ACC112 (cell line): ENCODE results near the gene SYAP1.

Experiments used
- H2AFZ ChIP-seq: fragments of 200-600 bp; sonication (generic); one replicate; pipeline ENCODE4 v1.6.0; 2017; ENCODE audit warnings: antibody characterized with exemption, low read length; ENCODE audit not compliant: unreplicated experiment
- H3K27ac ChIP-seq: fragments of 200-600 bp; sonication (generic); 2 replicates; pipeline ENCODE4 v1.5.1; 2014; ENCODE audit warnings: low read depth, mild to moderate bottlenecking, antibody characterized with exemption, low read length, moderate library complexity
- H3K27me3 ChIP-seq: fragments of 200-600 bp; sonication (generic); 2 replicates; pipeline ENCODE4 v1.6.1; 2014; ENCODE audit warnings: mild to moderate bottlenecking, antibody characterized with exemption, low read length, moderate library complexity, mixed read lengths; ENCODE audit not compliant: insufficient read depth
- H3K36me3 ChIP-seq: fragments of 200-600 bp; sonication (generic); 2 replicates; pipeline ENCODE4 v1.6.1; 2016; ENCODE audit warnings: mild to moderate bottlenecking, antibody characterized with exemption, low read length, moderate library complexity, mixed read lengths; ENCODE audit not compliant: insufficient read depth
- H3K4me1 ChIP-seq: fragments of 200-600 bp; sonication (generic); one replicate; pipeline ENCODE4 v1.6.1; 2016; ENCODE audit warnings: low read length, mixed read lengths; ENCODE audit not compliant: insufficient read depth, unreplicated experiment, control insufficient read depth
- H3K4me3 ChIP-seq: fragments of 200-600 bp; sonication (generic); 2 replicates; pipeline ENCODE4 v1.5.1; 2014; ENCODE audit warnings: mild to moderate bottlenecking, low read depth, low read length
- H3K79me2 ChIP-seq: fragments of 200-600 bp; sonication (generic); one replicate; pipeline ENCODE4 v1.6.0; 2016; ENCODE audit warnings: low read length; ENCODE audit not compliant: control insufficient read depth, unreplicated experiment, insufficient read depth

Gene SYAP1, protein sequence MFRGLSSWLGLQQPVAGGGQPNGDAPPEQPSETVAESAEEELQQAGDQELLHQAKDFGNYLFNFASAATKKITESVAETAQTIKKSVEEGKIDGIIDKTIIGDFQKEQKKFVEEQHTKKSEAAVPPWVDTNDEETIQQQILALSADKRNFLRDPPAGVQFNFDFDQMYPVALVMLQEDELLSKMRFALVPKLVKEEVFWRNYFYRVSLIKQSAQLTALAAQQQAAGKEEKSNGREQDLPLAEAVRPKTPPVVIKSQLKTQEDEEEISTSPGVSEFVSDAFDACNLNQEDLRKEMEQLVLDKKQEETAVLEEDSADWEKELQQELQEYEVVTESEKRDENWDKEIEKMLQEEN

DNA sequence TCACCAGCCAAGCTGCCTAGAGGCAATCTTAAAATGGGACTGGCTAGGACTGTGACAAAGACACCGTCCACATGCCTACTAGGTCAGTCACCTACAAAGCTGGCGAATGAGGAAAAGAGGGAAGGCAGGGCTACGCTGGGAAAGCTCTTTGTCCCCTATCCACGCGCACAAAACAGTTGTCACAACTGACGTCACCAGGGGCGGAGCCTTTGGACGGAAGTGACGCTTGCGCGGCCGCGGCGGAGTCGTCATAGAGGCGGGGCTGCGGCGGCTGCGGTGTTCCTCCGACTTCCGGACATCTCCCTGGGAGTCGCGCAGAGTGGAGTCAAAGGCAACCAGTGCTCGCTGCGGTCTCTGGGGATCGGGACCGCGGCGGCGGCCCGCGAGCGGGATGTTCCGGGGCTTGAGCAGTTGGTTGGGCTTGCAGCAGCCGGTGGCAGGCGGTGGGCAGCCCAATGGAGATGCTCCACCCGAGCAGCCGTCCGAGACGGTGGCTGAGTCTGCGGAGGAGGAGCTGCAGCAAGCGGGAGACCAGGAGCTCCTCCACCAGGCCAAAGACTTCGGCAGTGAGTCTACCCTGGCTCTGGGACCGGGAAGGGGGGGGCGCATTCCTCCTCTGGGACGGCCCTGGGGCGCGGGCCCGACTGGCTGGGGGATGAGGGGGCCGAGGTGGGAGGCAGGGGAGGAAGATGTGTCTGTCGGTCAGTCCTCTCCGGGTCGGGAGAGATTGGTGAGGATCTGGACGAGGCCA, at the start of gene SYAP1:
TSS of gene SYAP1 (plus strand) at position 279 of the 751 bp plus-strand sequence. CDS start at position 392, 113 bp downstream.
- peaks cover 49% of the 10 kb centered on the region for H3K79me2 ChIP-seq
- no peak within 1 kb of the TSS for H2AFZ ChIP-seq
- no peaks in the 10 kb centered on the region for H3K27me3 ChIP-seq
- H3K36me3 ChIP-seq, result peaks cover 7% of the 10 kb centered on the region; the same call in 1 of the 2 replicates
- H3K27ac ChIP-seq, result peak within 1 kb of the TSS; percentile 98
- peaks cover 7% of the 10 kb centered on the region for H3K4me1 ChIP-seq
- peak within 1 kb of the TSS; percentile 100 for H3K4me3 ChIP-seq

- Histone ChIP-seq H3K4me3 (no peak overlapping the region), H3K27ac (no peak overlapping the region), H3K4me1 (peaks cover 8% of the 10 kb centered on the region), H3K36me3 (no peaks in the 10 kb centered on the region; the same call in 1 of the 2 replicates), H3K27me3 (no peaks in the 10 kb centered on the region), H3K79me2 (no peaks in the 10 kb centered on the region), H2AFZ (no peak overlapping the region)
Observed at GRCh38 chrX:16671005-16671404, 48.4 kb upstream of the SYAP1 start.

GRCh38 chrX:16678689-16679088, 40.7 kb upstream of the SYAP1 start:
- Histone ChIP-seq H3K79me2 (no peaks in the 10 kb centered on the region), H3K4me3 (no peak overlapping the region), H2AFZ (no peak overlapping the region), H3K36me3 (no peaks in the 10 kb centered on the region; the same call in 1 of the 2 replicates), H3K4me1 (no peaks in the 10 kb centered on the region), H3K27ac (no peak overlapping the region), H3K27me3 (no peaks in the 10 kb centered on the region)

DNA sequence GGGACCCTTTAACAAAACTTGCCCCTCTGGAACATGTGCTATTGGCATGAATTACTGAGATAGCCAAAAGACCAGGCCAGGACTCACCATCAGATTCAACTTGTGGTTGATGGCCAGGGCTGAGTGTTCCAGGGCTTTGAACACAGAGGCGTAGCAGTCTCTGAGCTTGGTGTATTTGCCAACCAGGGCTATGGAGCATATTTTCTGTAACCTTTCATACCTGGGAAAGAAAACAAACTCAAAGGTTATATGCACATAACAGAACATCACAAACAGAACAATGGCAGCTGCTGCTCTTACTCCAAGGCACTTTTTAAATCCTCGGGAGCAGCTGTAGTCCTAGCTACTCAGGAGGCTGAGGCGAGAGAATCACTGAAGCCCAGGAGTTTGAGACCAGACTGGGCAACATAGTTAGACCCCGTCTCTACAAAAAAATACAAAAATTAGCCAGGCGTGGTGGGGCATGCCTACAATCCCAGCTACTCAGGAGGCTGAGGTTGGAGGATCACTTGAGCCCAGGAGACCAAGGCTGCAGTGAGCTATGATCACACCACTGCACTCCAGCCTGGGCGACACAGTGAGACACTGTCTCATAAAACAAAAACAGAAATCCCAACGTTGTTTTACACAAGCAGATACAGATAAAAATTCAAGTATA, 36.3 kb upstream of the SYAP1 start:
- no peak overlapping the region for H2AFZ ChIP-seq
- H3K4me3 ChIP-seq, result no peak overlapping the region
- H3K79me2 ChIP-seq, result no peaks in the 10 kb centered on the region
- H3K36me3 ChIP-seq, result no peaks in the 10 kb centered on the region
- H3K27me3 ChIP-seq, result no peaks in the 10 kb centered on the region
- no peak overlapping the region for H3K27ac ChIP-seq
- no peaks in the 10 kb centered on the region for H3K4me1 ChIP-seq

DNA sequence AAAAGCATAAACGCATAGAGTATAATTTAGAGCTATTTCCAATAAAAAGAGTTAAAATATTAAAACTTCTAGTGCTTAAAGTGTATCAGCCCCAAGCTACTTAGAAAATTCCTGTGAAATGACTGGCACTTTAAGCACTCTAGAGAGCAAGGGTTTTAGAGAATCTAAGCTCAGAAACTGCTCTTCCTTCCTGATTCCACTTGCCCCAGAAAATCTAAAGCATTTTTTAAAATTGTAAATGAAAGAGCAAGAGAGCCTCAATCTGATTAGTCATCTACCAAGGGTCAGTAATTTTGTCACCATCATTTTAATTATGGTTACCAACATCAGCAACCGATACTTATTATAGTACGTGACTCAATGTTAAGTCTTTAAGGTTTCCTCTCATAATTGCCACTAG, 31.9 kb upstream of the SYAP1 start:
- Histone ChIP-seq H2AFZ (no peak overlapping the region), H3K4me3 (no peak overlapping the region), H3K36me3 (no peaks in the 10 kb centered on the region), H3K27me3 (no peaks in the 10 kb centered on the region), H3K79me2 (no peaks in the 10 kb centered on the region), H3K27ac (no peak overlapping the region), H3K4me1 (no peaks in the 10 kb centered on the region)

GRCh38 chrX:16695079-16695676, 24.2 kb upstream of the SYAP1 start:
- Histone ChIP-seq H3K27ac (no peak overlapping the region), H3K36me3 (no peaks in the 10 kb centered on the region; the same call in 1 of the 2 replicates), H3K4me1 (no peaks in the 10 kb centered on the region), H3K27me3 (no peaks in the 10 kb centered on the region), H2AFZ (no peak overlapping the region), H3K4me3 (no peak overlapping the region), H3K79me2 (no peaks in the 10 kb centered on the region)

- Histone ChIP-seq H3K4me3 (no peak overlapping the region), H3K27me3 (no peaks in the 10 kb centered on the region), H3K79me2 (no peaks in the 10 kb centered on the region), H2AFZ (no peak overlapping the region), H3K27ac (no peak overlapping the region), H3K36me3 (no peaks in the 10 kb centered on the region; the same call in 1 of the 2 replicates), H3K4me1 (no peaks in the 10 kb centered on the region)
Observed at GRCh38 chrX:16696956-16697355, 22.5 kb upstream of the SYAP1 start.

- Histone ChIP-seq H3K4me3 (no peak overlapping the region), H3K79me2 (no peaks in the 10 kb centered on the region), H3K27ac (no peak overlapping the region), H2AFZ (no peak overlapping the region), H3K27me3 (no peaks in the 10 kb centered on the region), H3K36me3 (no peaks in the 10 kb centered on the region; the same call in 1 of the 2 replicates), H3K4me1 (no peaks in the 10 kb centered on the region)
Observed at GRCh38 chrX:16699389-16699788, 20.0 kb upstream of the SYAP1 start.

DNA sequence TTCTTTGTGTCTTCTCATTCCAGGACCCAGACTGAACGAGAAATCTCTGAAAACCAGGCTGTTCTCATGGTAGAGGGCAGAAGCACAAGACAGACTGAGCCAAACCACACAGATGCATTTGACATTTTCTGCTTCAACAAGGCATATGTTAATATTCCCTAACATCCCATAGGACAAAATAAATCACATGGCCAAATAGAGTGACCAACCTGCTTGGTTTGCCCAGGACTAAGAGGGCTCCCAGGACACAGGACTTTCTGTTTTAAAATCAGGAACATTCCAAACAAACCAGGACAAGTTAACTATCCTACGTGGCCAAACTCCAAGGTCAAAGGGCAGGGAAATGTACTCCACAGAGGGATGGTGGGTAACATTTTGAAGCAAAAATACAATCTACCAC, 18.7 kb upstream of the SYAP1 start:
- H3K4me3 ChIP-seq, result no peak overlapping the region
- H3K36me3 ChIP-seq, result no peaks in the 10 kb centered on the region; the same call in 1 of the 2 replicates
- no peaks in the 10 kb centered on the region for H3K27me3 ChIP-seq
- H3K27ac ChIP-seq, result no peak overlapping the region
- no peak overlapping the region for H2AFZ ChIP-seq
- no peaks in the 10 kb centered on the region for H3K79me2 ChIP-seq
- H3K4me1 ChIP-seq, result no peaks in the 10 kb centered on the region
